Measurements from ENCODE around the gene UBE2J2.

- TF ChIP-seq EP300 (IDR thresholded peaks at IDR 0.05; ENCODE audit: borderline replicate concordance) (no peak), RAD21 (IDR thresholded peaks at IDR 0.05; ENCODE audit: low read depth) (no peak), YY1 (IDR thresholded peaks at IDR 0.05; ENCODE audit: low read depth) (no peak), FOXM1 (IDR thresholded peaks at IDR 0.05; ENCODE audit: borderline replicate concordance, low read depth) (no peak), TAF1 (IDR thresholded peaks at IDR 0.05; ENCODE audit: low read depth) (no peak), NFIC (IDR thresholded peaks at IDR 0.05) (no peak)
- TF ChIP-seq, protein P1, sequence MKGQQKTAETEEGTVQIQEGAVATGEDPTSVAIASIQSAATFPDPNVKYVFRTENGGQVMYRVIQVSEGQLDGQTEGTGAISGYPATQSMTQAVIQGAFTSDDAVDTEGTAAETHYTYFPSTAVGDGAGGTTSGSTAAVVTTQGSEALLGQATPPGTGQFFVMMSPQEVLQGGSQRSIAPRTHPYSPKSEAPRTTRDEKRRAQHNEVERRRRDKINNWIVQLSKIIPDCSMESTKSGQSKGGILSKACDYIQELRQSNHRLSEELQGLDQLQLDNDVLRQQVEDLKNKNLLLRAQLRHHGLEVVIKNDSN (IDR thresholded peaks at IDR 0.05) = no peak
- TF ChIP-seq, protein P2, sequence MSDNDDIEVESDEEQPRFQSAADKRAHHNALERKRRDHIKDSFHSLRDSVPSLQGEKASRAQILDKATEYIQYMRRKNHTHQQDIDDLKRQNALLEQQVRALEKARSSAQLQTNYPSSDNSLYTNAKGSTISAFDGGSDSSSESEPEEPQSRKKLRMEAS (IDR thresholded peaks at IDR 0.05) = no peak
Observed at GRCh38 chr1:1264026-1264425, 9.6 kb downstream of the UBE2J2 start.
